Activated naive CD4-positive, alpha-beta T cell treated with anti-CD3 and anti-CD28 coated beads, Interleukin-2, amount 50 U/mL, for 24 hours (primary cell): Measurements from ENCODE around the gene MORN3.
"Not testable (repeated sequence)": the region's sequence is repeated elsewhere in the genome, so short reads cannot be mapped to it uniquely, and the experiment has no call there.

Experiments
- H3K27ac Mint-ChIP-seq: one replicate; pipeline ENCODE4 v1.8.0; 2021; ENCODE audit warnings: mild to moderate bottlenecking, mixed read lengths
- H3K27me3 Mint-ChIP-seq: one replicate; pipeline ENCODE4 v1.8.0; 2021; ENCODE audit warnings: mixed read lengths
- H3K36me3 Mint-ChIP-seq: one replicate; pipeline ENCODE4 v1.8.0; 2021; ENCODE audit warnings: mixed read lengths
- H3K4me1 Mint-ChIP-seq: one replicate; pipeline ENCODE4 v1.8.0; 2021; ENCODE audit warnings: mixed read lengths
- H3K4me3 Mint-ChIP-seq: one replicate; pipeline ENCODE4 v1.8.0; 2021; ENCODE audit warnings: mild to moderate bottlenecking, mixed read lengths
- H3K9me3 Mint-ChIP-seq: one replicate; pipeline ENCODE4 v1.8.0; 2021; ENCODE audit warnings: mixed read lengths

MORN3 gene

GRCh38 chr12:121669521-121669900, at the start of gene MORN3:
Gene MORN3, minus strand, starts transcription at chr12:121669654. Its CDS starts 171 bp downstream, at chr12:121669483.
- H3K36me3 Mint-ChIP-seq: no peaks in the 10 kb centered on the region

GRCh38 chr12:121718653-121719239, 49.3 kb upstream of the MORN3 start:
- peaks cover 2% of the 10 kb centered on the region for H3K36me3 Mint-ChIP-seq
- H3K9me3 Mint-ChIP-seq: no peaks in the 10 kb centered on the region
- no peak overlapping the region for H3K27ac Mint-ChIP-seq
- H3K4me3 Mint-ChIP-seq: no peak overlapping the region
- no peaks in the 10 kb centered on the region for H3K27me3 Mint-ChIP-seq
- peaks cover 7% of the 10 kb centered on the region for H3K4me1 Mint-ChIP-seq

More at GRCh38 chr12:121669521-121669900, at the start of gene MORN3:
- Mint-ChIP-seq H3K27me3 (no peaks in the 10 kb centered on the region), H3K4me1 (peaks cover 58% of the 10 kb centered on the region), H3K27ac (peak within 1 kb of the TSS; percentile 88), H3K4me3 (no peak within 1 kb of the TSS), H3K9me3 (no peaks in the 10 kb centered on the region)

- H3K27ac Mint-ChIP-seq: no peak overlapping the region
- no peaks in the 10 kb centered on the region for H3K27me3 Mint-ChIP-seq
- peaks cover 2% of the 10 kb centered on the region for H3K36me3 Mint-ChIP-seq
- H3K9me3 Mint-ChIP-seq: no peaks in the 10 kb centered on the region
- H3K4me3 Mint-ChIP-seq: no peak overlapping the region
- H3K4me1 Mint-ChIP-seq: peaks cover 12% of the 10 kb centered on the region
These were observed 47.7 kb upstream of the MORN3 start for GRCh38 chr12:121717041-121717699.

- Mint-ChIP-seq H3K9me3 (no peaks in the 10 kb centered on the region), H3K27me3 (no peaks in the 10 kb centered on the region), H3K4me1 (peaks cover 12% of the 10 kb centered on the region), H3K27ac (no peak overlapping the region), H3K4me3 (no peak overlapping the region), H3K36me3 (peaks cover 2% of the 10 kb centered on the region)
These were observed 46.5 kb upstream of the MORN3 start for GRCh38 chr12:121715862-121716435.

GRCh38 chr12:121715055-121715454, 45.6 kb upstream of the MORN3 start:
- not testable (repeated sequence) for H3K27me3 Mint-ChIP-seq, H3K4me3 Mint-ChIP-seq, H3K9me3 Mint-ChIP-seq, H3K36me3 Mint-ChIP-seq, H3K27ac Mint-ChIP-seq
- peaks cover 12% of the 10 kb centered on the region for H3K4me1 Mint-ChIP-seq

- peak overlapping the region; percentile 89 for H3K4me3 Mint-ChIP-seq
- no peaks in the 10 kb centered on the region for H3K9me3 Mint-ChIP-seq
- H3K36me3 Mint-ChIP-seq: peaks cover 2% of the 10 kb centered on the region
- no peak overlapping the region for H3K27ac Mint-ChIP-seq
- no peaks in the 10 kb centered on the region for H3K27me3 Mint-ChIP-seq
- H3K4me1 Mint-ChIP-seq: peaks cover 15% of the 10 kb centered on the region
These were observed 44.3 kb upstream of the MORN3 start for GRCh38 chr12:121713793-121714192.

- Mint-ChIP-seq H3K4me3 (peak overlapping the region; percentile 89), H3K27me3 (no peaks in the 10 kb centered on the region), H3K36me3 (peaks cover 2% of the 10 kb centered on the region), H3K4me1 (peaks cover 16% of the 10 kb centered on the region), H3K27ac (no peak overlapping the region), H3K9me3 (no peaks in the 10 kb centered on the region)
These were observed 43.9 kb upstream of the MORN3 start for GRCh38 chr12:121713257-121713777.

- no peaks in the 10 kb centered on the region for H3K27me3 Mint-ChIP-seq
- peaks cover 16% of the 10 kb centered on the region for H3K4me1 Mint-ChIP-seq
- peaks cover 2% of the 10 kb centered on the region for H3K36me3 Mint-ChIP-seq
- H3K4me3 Mint-ChIP-seq: peak within 1 kb of the TSS; percentile 89
- H3K27ac Mint-ChIP-seq: peak within 1 kb of the TSS; percentile 15
- no peaks in the 10 kb centered on the region for H3K9me3 Mint-ChIP-seq
These were observed 43.2 kb upstream of the MORN3 start, which contains the start of gene TMEM120B for GRCh38 chr12:121712461-121713256. Gene TMEM120B, plus strand, starts transcription at chr12:121712752. Its CDS starts 144 bp downstream, at chr12:121712896.

- Mint-ChIP-seq H3K9me3 (no peaks in the 10 kb centered on the region), H3K4me3 (peak overlapping the region; percentile 89), H3K36me3 (peaks cover 2% of the 10 kb centered on the region), H3K4me1 (peaks cover 16% of the 10 kb centered on the region), H3K27me3 (no peaks in the 10 kb centered on the region), H3K27ac (peak overlapping the region; percentile 15)
These were observed 42.7 kb upstream of the MORN3 start for GRCh38 chr12:121712190-121712460.

GRCh38 chr12:121711361-121712189, 42.1 kb upstream of the MORN3 start:
- Mint-ChIP-seq H3K4me1 (peaks cover 16% of the 10 kb centered on the region), H3K27me3 (no peaks in the 10 kb centered on the region), H3K4me3 (peak overlapping the region; percentile 89), H3K27ac (peak overlapping the region; percentile 15), H3K36me3 (peaks cover 2% of the 10 kb centered on the region), H3K9me3 (no peaks in the 10 kb centered on the region)

GRCh38 chr12:121709478-121709961, 40.1 kb upstream of the MORN3 start:
- Mint-ChIP-seq H3K4me3 (no peak overlapping the region), H3K9me3 (no peaks in the 10 kb centered on the region), H3K36me3 (peaks cover 2% of the 10 kb centered on the region), H3K27ac (no peak overlapping the region), H3K4me1 (peaks cover 13% of the 10 kb centered on the region), H3K27me3 (no peaks in the 10 kb centered on the region)

GRCh38 chr12:121709064-121709424, 39.6 kb upstream of the MORN3 start:
- peak overlapping the region; percentile 55 for H3K27ac Mint-ChIP-seq

GRCh38 chr12:121708313-121709063, 39.0 kb upstream of the MORN3 start:
- H3K4me3 Mint-ChIP-seq: no peak overlapping the region
- H3K36me3 Mint-ChIP-seq: peaks cover 2% of the 10 kb centered on the region

More at GRCh38 chr12:121709064-121709424, 39.6 kb upstream of the MORN3 start:
- H3K27me3 Mint-ChIP-seq, H3K36me3 Mint-ChIP-seq, H3K9me3 Mint-ChIP-seq, H3K4me3 Mint-ChIP-seq: not testable (repeated sequence)
- peaks cover 12% of the 10 kb centered on the region for H3K4me1 Mint-ChIP-seq

GRCh38 chr12:121705514-121705913, 36.1 kb upstream of the MORN3 start:
- Mint-ChIP-seq H3K4me3 (no peak overlapping the region), H3K36me3 (peaks cover 2% of the 10 kb centered on the region), H3K4me1 (peaks cover 4% of the 10 kb centered on the region), H3K9me3 (no peaks in the 10 kb centered on the region), H3K27ac (no peak overlapping the region), H3K27me3 (no peaks in the 10 kb centered on the region)

More at GRCh38 chr12:121708313-121709063, 39.0 kb upstream of the MORN3 start:
- Mint-ChIP-seq H3K27ac (peak overlapping the region; percentile 55), H3K4me1 (peaks cover 7% of the 10 kb centered on the region), H3K27me3 (no peaks in the 10 kb centered on the region), H3K9me3 (no peaks in the 10 kb centered on the region)
